ENCODE results near the gene TSPAN17. TPM values are rescaled to one million over a fixed set of nuclear protein-coding genes. Genes with fewer than 3 reads are reported as not detected.
A peak's percentile ranks its signal among the peaks of the same experiment; 100 is the strongest.

The TSPAN17 gene
- total and polyA plus RNA-seq, 10 of the 15 experiments (the other 5 are each of a cell fraction or from before 2014, with no cell fraction given): 0.24 to 17.1 (median 10.4) TPM

GRCh38 chr5:176647030-176647842, at the start of gene TSPAN17 (continued):
- no peak for TF ChIP-seq NKRF (conservative IDR thresholded peaks at IDR 0.05)
- TF ChIP-seq NFXL1 (IDR thresholded peaks at IDR 0.05; ENCODE audit: borderline replicate concordance): no peak
- TF ChIP-seq PML (IDR thresholded peaks at IDR 0.05; ENCODE audit: low read length): peak; percentile 44; the same call in 1 of the 2 replicates
- no peak for TF ChIP-seq MTA2 (IDR thresholded peaks at IDR 0.05; ENCODE audit: low read depth)
- no peak for TF ChIP-seq ATF3 (IDR thresholded peaks at IDR 0.05; ENCODE audit: borderline replicate concordance, extremely low read depth, low read depth, low read length)
- TF ChIP-seq ATF7 (IDR thresholded peaks at IDR 0.05; ENCODE audit: low read depth): no peak
- no peak for TF ChIP-seq MYB (IDR thresholded peaks at IDR 0.05; ENCODE audit: borderline replicate concordance, low read depth, low read length)
- no peak for TF ChIP-seq NR2C2 (IDR thresholded peaks at IDR 0.05; ENCODE audit: borderline replicate concordance, control insufficient read depth, insufficient read length, low read depth)
- TF ChIP-seq ZNF622 (IDR thresholded peaks at IDR 0.05): no peak
- no peak for TF ChIP-seq HDAC6 (IDR thresholded peaks at IDR 0.05; ENCODE audit: unreplicated experiment)
- no peak for TF ChIP-seq BCLAF1 (IDR thresholded peaks at IDR 0.05)
- no peak for TF ChIP-seq ESRRA (IDR thresholded peaks at IDR 0.05; ENCODE audit: low read length)
- TF ChIP-seq ZNF687 (IDR thresholded peaks at IDR 0.05): no peak; the same call in 1 of the 2 replicates
- no peak for TF ChIP-seq IRF4 (IDR thresholded peaks at IDR 0.05; ENCODE audit: low read depth, low read length)
- TF ChIP-seq SP1 (IDR thresholded peaks at IDR 0.05; ENCODE audit: low read depth, low read length): no peak
- TF ChIP-seq CBX5 (IDR thresholded peaks at IDR 0.05; ENCODE audit: low read depth): no peak
- no peak for TF ChIP-seq MEF2B (IDR thresholded peaks at IDR 0.05; ENCODE audit: partially characterized antibody, poor library complexity, severe bottlenecking)
- no peak for TF ChIP-seq ZNF24 (IDR thresholded peaks at IDR 0.05)
- TF ChIP-seq IKZF1 (conservative IDR thresholded peaks at IDR 0.05): peak; percentile 65; the same call in 1 of the 2 replicates
- no peak for TF ChIP-seq TCF7 (IDR thresholded peaks at IDR 0.05; ENCODE audit: borderline replicate concordance)
- TF ChIP-seq JUND (IDR thresholded peaks at IDR 0.05; ENCODE audit: low read depth, low read length): no peak
- no peak for TF ChIP-seq PAX5 (IDR thresholded peaks at IDR 0.05; ENCODE audit: borderline replicate concordance, low read depth, low read length)
